Gastroesophageal sphincter (tissue), 3 donors: Measurements from ENCODE around the gene KHDC1.

ENCODE experiments used
- CTCF ChIP-seq, 4 experiments: fragments of 200-600 bp in 2 of 4; fragments of 450-650 bp in 2 of 4; sonication (generic) in 1 of 4; IDR thresholded peaks; one replicate each; pipeline ENCODE4 v1.5.1; 2017 to 2019; ENCODE audit warnings: antibody characterized with exemption in 4 of 4, mild to moderate bottlenecking in 2 of 4, moderate library complexity in 2 of 4
- EP300 ChIP-seq: sonication (generic); formaldehyde crosslinking; IDR thresholded peaks from one replicate; pipeline ENCODE4 v1.6.1; 2017; ENCODE audit warnings: antibody characterized with exemption, mild to moderate bottlenecking
- POLR2A ChIP-seq, 2 donors: fragments of 450-650 bp; IDR thresholded peaks; one replicate each; pipeline ENCODE4 v1.6.1; 2017; ENCODE audit warnings: antibody characterized with exemption in 2 of 2, mild to moderate bottlenecking in 2 of 2, moderate library complexity in 1 of 2

GRCh38 chr6:73309785-73310502 lies 46.9 kb upstream of the KHDC1 start:
- peak in 1 of 4 experiments; percentile 69 for TF ChIP-seq CTCF (IDR thresholded peaks at IDR 0.05)
- no peak for TF ChIP-seq POLR2A (IDR thresholded peaks at IDR 0.05)
- no peak for TF ChIP-seq EP300
